HT-29 (cell line): Measurements from ENCODE around the gene LAS1L. TPM values are rescaled to one million over a fixed set of nuclear protein-coding genes. Genes with fewer than 3 reads are reported as not detected.
"Not testable (repeated sequence)": the region's sequence is repeated elsewhere in the genome, so short reads cannot be mapped to it uniquely, and the experiment has no call there.

ENCODE experiments used
- DNase-seq: peaks from one replicate; pipeline ENCODE4 v3.0.0-alpha.2; 2015; ENCODE audit warnings: low spot score
- total RNA-seq: library from RNA; depleted of rRNA; stranded (reverse); fragments of >200 nt; shearing (Covaris generic); gene quantifications from 2 replicates; pipeline ENCODE4 v1.2.3, GENCODE V29; 2014; rRNA removed

The LAS1L gene
- total RNA-seq, 1 experiment from 2014 or later, result 41.5 TPM

DNA sequence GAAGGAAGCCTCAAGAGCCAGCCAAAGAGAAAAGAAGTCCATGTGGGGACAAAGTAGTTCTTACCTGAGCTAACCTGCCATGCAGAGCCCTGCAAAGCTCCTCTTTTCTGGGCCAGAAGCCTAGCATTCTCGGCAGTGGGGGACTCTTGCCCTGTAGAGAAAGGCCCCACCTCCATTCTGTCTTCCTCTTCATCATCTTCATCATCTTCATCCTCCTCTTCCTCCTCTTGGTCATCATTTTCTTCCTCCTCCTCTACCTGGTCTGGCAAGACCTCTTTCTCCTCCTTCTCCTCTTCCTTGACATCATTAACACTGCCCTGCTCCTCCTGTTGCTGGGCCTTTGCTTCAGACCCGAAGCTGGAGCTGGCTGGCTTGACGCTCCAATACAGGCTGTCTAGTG is 16.7 kb downstream of the LAS1L start:
- DNase-seq, result no peak

- no peak for DNase-seq
Measured at GRCh38 chrX:65516756-65517155, 17.8 kb downstream of the LAS1L start.

DNA sequence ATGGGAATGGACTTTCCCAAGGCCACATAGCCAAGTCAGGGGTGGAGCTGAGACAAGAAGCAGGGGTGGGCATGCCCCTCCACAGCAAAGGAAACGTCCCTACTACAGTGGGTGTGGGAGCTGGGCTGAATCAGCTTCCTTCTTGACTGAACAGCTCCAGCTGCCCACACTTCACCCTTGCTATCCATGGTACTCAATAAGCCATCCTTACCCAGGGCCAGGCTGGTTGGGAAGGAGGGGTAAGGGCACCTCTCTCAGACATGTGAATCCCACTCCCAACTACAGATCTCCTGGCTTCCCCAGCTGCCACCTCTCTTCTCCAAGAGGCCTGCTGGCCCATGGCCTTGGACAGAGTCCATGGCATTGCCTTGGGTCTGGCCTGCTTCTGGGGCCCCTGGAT is 21.0 kb downstream of the LAS1L start:
- no peak for DNase-seq

DNA sequence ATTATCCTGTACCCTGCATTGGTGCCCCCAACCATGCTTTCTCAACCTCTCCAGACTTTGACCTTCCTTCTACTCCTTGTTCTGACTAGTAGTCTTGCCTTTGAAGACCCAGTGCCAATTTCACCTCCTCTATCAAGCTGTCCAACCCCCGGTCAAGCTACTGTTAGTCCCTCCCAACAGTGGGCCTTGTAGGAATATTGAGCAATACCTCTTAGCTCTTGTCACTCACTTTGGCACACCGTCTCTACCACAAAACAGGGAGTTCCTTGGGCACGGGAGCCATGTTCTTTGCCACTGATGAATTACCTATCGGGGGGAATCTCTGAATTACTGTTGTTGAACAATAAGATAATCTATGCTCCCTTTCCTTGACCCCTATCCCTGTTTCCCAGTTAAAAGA is 25.2 kb downstream of the LAS1L start:
- DNase-seq, result no peak

- DNase-seq, result no peak
Measured at GRCh38 chrX:65508851-65509250, 25.7 kb downstream of the LAS1L start.

GRCh38 chrX:65502618-65503017 is 32.0 kb downstream of the LAS1L start:
- no peak for DNase-seq

DNA sequence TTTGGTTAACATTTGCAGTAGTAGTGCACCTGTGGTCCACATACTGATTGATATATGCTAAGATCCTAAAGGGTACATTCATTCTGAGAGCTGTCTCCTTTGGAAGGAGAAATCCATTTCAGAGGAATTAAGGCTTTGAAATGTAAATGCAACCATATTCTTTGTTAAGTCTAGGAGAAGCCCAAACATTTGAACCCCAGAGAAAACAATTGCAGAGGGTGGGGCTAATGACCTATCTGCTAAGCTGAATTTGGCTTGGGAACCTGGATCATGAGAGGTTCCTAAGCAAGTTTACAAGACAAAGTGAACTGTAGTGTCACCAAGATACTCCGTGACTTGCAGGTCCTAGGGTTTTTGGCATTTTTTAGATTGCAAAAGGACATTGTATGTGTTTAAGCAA is 41.2 kb downstream of the LAS1L start:
- DNase-seq, result no peak

DNA sequence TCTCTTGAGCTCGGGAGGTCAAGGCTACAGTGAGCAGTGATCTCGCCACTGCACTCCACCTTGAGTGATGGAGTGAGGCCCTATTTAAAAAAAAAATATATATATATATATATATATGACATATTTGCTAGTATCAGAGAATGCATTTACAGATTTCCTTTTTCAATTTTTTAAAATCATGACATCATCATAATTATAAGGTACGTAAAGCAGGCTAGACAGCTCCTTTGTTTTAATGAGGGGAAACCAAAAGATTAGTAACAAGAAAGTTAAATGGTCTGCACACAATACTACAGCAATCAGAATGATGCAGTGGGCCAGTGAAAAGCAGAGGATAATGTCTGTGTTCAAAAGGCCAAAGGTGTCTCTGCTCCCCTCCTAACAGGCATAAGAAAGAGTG is 43.0 kb downstream of the LAS1L start:
- DNase-seq, result no peak

- no peak for DNase-seq
Measured at GRCh38 chrX:65488495-65488894, 46.1 kb downstream of the LAS1L start.

- no peak for DNase-seq
Measured at GRCh38 chrX:65480960-65481359, 53.6 kb downstream of the LAS1L start.

GRCh38 chrX:65479102-65479501 is 55.5 kb downstream of the LAS1L start:
- not testable (repeated sequence) for DNase-seq

DNA sequence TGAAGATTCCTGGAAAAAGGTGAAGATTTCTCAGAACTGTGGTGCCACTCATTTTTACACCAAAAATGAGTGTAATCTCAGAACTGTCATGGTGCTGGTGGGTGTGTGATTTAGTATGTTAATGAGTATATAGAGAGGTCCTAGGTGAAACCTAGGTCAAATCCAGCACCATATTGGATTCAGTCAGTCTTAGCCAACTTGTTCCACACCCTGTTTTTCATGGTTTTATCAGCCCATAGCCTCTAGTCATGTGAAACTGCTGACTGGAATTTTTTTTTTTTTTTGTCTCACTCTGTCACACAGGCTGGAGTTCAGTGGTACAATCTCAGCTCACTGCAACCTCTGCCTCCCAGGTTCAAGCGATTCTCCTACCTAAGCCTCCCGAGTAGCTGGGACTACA is 58.0 kb downstream of the LAS1L start:
- DNase-seq, result no peak

DNA sequence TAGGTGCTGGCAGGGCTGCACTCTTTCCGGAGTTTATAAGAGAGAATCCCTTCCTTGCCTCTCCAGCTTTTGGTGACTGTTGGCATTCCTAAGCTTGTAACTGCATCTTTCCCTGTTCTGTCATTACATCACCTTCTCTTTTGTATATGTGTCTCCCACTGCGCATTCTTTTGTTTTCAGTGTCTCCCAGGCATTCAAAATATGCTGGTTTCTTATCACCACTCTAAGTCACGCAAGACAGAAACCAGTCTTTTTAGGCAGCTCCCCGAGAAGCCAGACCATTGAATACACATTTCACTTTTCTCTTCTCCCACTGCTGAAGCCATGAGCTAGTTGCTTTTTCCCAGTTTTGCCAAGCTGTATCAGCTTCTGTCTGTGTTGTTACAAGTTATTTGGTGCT is 71.0 kb downstream of the LAS1L start:
- DNase-seq, result no peak

Other genes starting within 250 kb of the LAS1L start
- gene MSN, start 132.9 kb upstream of the LAS1L start, total RNA-seq, result 108 and 120 TPM in 2 replicates